H4 (cell line): ENCODE measurements around the gene SUSD3. TPM values are rescaled to one million over a fixed set of nuclear protein-coding genes. Genes with fewer than 3 reads are reported as not detected.

Experiments
- DNase-seq: peaks from one replicate; pipeline ENCODE4 v3.0.0-alpha.2; 2015; ENCODE audit warnings: low spot score
- total RNA-seq: library from RNA; depleted of rRNA; stranded (reverse); fragments of >200 nt; shearing (Covaris generic); gene quantifications from 2 replicates; pipeline ENCODE4 v1.2.3, GENCODE V29; 2014

SUSD3 gene
- total RNA-seq, 1 experiment from 2014 or later, result not detected

DNA sequence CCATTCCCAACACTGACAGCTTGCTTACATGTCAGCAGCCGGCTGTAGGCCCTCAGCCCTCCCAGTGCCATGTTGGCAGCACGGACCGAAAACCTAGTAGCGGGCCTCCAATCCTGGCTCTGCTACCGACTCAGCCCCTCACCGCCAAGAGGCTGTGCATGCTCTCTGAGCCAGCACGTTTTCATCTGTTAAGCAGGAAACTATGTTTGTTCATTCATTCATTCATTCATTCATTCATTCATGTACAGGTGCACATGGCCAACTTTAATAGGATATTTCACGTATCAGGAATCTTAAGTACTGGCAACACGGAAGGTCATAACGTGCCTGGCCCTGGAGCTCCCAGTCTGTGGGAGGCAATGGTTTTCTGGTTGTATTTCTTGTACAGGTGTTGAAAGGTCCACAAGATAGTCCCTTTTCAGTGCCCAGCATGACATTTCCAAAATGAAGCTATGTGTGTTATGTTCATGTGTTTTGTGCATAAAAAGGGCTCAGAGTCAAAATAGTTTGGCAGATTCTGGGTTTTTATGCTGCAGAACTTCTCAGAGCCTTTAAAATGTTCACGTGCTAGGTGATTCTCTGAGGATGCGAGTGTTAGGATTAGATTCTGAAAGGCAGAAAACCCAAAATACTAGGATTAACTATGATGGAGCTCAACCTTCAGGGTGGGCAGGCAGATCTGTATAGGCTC is 17.7 kb downstream of the SUSD3 start:
- DNase-seq, result no peak

DNA sequence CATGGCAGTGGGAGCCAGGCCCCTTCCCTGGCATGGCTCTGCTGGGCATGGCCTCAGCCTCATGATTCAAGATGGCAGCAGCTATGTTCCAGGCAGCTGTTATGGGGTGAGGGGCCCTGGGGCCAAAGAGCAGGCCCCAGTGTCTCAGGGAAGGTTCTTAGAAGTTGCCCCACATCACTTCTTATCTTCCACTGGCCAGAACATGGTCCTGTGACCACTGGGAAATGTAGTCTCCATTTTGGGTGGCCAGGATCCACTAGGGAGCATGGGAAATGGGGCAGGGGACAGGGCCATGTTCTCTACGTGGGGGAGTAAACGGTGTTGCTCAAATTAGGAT is 18.3 kb downstream of the SUSD3 start:
- no peak for DNase-seq

DNA sequence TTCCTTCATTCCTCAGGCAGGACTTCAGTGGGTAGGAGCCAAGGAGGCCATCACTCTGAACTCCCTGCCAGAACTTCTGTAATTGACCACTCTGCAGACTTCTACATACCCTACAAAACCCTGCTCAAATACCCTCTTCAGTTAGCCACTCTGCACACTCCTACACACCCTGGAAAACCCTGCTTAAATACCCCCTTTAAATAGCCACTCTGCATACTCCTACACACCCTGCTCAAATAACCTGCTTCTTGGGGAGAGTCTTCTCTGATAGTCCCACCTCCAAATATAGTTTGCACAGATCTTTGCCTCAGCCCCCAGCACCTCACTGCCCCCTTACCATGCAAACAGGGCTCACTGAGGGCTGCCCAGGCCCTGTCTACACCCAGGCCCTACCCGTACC is 18.9 kb downstream of the SUSD3 start:
- DNase-seq, result no peak

DNA sequence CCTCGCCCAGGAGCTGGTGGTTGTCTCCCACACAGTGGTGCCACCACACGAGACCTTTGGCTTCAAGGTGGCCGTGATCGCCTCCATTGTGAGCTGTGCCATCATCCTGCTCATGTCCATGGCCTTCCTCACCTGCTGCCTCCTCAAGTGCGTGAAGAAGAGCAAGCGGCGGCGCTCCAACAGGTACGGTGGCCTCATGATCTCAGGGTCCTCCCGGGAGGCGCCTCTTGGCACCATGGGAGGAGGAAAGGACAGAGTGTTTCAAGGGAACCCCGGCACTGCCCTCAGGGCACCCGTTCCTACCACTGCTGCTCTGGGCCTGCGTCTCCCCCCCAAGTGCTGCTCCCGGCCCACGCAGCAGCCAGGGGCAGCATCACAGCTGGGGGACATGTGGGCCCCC is 19.3 kb downstream of the SUSD3 start:
- no peak for DNase-seq

DNA sequence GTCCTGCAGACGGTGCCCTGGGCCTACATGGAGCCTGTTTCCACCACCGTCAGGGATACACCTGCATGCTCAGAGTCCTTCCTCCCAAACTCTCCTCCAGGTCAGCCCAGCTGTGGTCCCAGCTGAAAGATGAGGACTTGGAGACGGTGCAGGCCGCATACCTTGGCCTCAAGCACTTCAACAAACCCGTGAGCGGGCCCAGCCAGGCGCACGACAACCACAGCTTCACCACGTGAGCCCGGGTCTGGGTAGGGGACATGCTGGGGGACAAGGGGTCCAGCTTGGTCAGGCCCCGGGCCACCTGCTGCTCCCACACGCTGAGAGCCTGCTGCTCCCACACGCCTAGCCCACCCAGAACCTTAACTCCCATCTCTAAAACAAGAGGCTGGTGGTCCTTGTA is 20.9 kb downstream of the SUSD3 start:
- DNase-seq, result no peak

DNA sequence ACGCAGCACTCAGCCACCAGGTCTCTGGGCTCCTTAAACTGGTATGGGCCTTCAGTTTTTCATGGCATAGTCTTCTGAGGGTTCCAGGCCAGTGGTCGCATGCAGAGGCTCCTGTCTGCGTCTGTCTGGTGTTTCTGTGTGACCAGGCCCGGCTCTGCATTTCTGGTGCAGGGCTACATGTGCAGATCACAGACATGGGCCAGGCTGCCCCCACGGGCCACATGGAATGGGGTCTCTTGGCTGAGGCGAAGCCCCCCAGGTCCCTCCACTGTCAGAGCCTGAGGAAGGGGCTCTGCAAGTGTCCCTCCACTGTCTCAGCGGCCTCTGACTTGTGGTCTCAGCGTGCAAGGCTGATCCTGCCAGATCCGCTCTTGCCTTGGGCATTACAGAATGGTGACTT is 21.9 kb downstream of the SUSD3 start:
- no peak for DNase-seq

DNA sequence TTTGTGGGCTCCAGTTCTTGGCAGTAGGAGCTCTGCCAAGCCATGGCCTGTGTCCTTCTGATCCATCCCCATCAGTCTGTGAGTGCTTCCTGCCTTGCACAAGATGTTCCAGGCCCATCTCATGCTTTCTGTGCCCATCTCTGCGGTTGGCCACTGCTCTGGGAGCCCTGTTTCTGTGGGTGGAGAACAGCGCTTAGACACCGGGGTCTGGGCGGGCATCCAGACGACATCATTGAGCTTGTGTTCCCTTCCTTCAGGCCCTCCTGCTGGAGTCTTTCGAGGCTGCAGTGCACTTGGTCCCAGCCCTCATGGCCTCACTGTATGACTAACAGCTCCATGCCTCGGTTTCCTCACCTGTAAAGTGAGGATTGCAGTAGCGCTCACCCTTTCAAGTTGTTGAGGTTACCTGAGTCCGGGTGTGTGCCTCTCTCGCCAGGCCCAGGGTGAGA is 22.6 kb downstream of the SUSD3 start:
- DNase-seq, result peak; percentile 21

DNA sequence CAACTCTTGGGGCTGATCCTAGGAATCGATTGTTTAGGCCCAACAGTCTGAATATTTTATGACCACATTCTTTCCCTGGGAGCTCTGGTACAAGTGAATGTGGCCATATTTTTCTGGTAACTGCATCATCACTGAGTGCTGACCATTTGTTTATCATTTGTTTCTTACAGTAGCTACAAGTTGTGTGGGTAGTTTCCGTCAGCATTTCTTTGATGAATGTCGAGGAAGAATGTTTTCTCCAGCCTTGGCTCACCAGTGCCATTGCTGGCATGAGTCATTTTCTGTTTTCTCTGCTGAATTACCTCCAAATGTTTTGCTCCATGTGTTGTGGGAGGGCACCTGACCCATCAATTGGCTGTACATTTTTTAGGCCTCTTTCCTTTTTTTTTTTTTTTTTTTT is 23.4 kb downstream of the SUSD3 start:
- peak; percentile 68 for DNase-seq

DNA sequence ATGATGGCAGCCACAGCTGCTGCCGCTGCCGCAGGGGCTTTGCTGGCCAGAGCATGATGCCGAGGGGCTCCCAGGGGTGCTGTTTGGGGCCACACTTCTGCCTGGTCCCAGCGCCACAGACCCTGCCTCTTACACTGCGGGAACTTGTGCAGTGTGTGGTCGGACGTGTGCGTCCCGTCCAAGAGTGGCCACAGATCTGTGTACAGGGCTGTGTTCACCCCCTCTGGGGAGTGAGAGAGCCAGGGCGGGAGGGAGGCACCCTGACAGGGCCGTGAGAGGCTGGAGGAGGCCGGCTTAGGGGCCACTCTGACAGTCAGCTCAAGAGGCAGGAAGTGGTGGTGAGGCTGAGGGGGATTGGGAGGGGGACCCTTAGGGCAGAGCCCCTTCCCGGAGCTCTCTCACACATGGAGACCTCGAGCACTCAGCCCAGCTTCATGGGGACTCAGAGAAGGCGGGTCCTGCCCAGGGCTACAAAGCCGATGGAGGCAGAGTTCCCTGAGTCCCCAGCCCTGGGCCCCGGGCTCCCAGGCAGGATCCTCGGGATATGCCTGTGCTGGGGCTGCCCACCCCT is 24.4 kb downstream of the SUSD3 start:
- no peak for DNase-seq

DNA sequence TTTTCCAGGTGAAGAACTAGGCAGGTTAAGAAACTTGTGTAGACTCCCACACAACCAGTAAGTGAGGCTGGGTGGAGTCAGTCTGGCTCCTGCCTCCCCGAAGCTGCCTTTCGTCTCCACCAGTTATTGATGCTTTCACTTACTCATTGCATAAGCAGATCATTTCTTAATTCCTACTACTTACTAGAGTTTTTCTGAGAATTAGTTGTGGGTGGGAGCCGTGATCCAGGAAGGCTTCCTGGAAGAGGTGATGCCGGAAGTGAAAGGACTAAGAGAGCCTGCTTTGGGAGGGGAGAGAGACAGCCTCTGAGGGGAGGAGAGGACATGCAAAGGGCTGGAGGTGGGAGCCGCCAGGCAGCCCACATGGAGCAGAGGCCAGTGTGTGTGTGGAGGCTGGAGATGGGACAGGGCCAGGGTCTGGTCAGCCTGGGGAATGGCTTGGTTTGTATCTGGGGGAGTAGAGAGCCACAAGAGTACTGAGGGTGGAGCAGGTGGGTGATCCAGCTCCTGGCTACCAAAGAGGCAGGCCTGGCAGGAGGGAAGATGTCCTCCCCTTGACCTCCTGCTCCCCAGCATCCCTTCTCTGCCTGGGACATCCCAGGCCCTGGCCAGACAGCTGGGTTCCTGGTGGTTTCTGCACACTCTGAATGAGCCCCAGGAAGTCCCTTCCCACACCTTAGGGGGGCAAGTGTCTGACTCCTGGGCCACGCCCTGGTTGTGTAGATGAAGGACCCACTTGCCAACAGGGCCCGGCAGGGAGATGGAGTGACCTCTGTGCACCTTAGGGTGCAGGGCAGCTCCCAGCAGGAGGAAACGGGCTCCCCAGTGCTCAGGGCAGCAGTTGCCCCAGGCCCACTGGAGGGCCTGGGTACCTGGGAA is 25.3 kb downstream of the SUSD3 start:
- DNase-seq, result no peak

DNA sequence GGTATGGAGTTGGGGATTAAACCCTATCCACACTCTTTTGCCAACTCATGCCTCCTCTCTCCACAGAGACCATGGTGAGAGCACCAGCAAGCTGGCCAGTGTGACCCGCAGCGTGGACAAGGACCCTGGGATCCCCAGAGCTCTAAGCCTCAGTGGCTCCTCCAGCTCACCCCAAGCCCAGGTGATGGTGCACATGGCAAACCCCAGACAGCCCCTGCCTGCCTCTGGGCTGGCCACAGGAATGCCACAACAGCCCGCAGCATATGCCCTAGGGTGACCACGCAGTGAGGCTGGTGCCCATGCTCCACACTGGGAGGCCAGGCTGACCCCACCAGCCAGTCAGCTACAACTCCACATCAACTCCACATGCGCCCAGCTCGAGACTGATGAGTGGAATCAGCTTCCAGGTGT is 26.0 kb downstream of the SUSD3 start:
- no peak for DNase-seq

DNA sequence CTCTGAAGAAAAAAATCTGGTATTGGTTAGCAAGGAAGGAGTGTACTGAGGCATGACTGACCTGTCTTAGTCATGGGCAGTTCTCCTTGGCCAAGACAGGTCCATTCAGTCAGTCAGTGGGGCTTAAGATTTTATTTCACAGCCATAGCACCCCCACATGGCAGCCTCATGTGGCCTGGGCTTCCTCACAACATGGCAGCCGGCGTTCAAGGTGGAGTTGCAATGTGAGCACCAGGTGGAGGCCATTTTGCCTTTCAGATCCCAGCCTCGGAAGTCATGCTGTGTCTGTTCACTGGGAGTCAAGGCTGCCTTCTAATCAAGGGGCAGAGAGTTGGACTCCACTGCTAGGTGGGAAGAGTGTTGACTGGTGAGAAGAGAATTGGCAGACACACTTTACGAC is 27.2 kb downstream of the SUSD3 start:
- no peak for DNase-seq

DNA sequence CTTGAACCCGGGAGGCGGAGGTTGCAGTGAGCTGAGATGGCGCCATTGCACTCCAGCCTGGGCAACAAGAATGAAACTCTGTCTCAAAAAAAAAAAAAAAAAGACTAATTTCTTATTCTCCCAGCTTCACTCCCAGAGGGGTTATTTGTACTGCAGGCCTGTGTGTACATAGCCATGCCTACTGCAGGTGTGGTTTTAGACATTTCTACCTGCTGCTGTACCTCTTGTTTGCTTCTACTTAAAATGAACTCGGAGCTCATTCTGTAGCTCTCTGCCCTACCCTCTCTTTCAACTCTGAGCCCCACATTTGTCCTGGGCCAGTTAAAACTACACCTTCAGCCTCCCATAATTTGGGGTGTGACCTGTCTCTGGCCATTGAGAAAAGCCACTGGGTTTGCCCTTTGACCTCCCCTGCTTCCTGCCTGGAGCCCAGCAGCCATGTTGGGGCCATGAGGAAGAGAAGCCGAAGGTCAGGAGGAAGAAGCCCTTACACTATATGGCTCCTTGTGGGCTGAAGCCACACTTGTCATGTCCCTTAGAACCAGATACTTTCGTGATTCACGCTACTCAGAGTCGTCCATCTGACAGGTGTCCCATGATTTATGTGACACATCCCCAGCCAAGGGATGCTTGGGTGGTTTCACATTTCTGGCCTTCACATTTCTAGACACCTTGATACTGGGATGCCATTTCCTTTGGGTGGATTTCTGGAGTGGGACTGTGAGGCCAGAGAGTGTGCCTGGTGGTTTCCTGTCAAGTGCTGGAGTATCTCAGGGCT is 28.1 kb downstream of the SUSD3 start:
- DNase-seq, result no peak

DNA sequence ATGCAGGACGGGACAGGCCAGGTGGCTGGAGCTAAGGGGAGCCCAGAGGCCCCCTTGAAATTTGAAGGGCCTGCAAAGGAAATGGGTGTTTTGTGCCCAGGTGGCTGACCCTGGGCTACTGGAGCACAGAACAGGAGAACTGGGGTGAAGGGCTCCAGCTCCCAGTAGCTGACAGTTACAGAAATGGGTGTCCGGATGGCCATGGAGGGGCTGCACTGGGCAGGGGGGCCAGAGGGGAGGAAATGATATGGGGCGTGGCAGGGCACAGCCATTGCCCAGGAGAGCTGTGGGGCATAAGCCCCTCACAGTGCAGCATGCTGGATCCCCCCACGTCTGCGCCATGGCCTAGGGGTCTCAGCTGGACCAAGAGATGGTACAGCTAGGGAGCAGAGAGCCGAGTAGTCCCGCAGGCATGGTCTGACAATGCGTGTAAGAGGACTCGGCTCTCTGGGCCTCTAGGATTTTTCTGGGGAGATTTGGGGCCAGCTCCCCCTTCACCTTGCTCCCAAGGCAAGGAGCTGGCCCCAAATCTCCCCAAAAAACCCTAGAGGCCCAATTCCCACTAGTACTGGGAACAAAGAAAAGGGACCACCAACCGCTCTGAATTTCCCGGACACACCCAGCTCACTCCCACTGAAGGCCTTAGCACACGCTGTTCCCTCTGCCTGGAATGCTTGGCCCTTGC is 29.6 kb downstream of the SUSD3 start:
- DNase-seq, result no peak

DNA sequence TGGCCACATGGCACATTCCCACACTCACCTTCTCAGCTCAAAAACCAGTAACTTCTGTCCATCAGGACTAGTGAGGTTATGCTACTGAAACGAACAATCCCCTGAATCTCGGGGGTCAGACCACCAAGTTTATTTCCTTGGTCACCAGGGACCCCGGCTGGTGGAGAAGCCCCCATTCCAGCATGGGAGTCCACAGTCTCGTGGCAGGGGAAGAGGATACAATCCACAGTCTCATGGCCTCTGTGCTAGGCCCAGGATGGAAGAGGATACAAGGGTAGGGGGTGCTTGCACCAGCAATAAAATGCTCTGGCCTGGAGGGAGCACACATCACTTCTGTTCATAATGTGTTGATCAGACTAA is 30.1 kb downstream of the SUSD3 start:
- DNase-seq, result no peak

DNA sequence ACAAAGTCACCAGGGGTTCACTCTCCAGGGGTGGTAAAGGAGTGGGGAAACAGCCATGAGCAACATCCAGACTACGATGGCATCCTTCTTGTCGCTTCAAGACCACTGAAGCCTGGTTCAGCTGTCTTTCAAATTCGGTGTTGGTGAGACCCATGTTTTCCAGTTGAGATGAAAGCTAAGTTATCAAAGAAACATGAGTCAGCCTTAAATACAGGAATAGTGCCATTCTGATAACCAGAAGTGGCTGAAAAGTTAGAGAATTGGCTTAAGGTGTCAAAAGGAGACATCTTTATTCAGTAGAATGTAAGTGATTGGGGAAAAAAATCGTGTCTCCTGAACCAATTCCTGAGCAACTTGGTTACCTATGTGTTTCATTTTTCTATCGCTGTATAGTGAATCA is 30.5 kb downstream of the SUSD3 start:
- no peak for DNase-seq

DNA sequence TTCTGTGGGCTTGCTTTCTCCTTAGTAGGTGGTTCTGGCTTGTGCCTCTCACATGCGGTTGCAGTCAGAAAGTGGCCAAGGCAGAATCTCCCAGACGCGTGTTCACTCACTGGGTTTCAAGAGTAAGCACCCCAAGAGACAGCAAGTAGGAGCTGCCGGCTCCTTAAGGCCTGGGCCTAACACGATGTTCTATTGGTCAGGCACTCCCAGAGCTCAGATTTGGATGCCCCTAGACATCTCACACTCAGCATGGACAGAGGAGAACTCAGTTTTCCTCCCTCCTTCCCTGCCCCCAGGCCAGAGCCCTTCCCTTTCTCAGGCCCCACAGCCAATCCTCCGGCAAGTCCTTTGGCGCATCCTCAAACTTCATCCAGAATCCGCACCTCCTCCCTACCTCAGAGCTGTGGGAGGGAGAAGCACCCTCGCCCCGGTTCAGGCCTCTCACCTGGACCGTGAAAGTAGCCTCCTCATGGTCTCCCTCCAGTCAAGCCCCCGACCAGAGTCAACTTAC is 31.0 kb downstream of the SUSD3 start:
- no peak for DNase-seq

DNA sequence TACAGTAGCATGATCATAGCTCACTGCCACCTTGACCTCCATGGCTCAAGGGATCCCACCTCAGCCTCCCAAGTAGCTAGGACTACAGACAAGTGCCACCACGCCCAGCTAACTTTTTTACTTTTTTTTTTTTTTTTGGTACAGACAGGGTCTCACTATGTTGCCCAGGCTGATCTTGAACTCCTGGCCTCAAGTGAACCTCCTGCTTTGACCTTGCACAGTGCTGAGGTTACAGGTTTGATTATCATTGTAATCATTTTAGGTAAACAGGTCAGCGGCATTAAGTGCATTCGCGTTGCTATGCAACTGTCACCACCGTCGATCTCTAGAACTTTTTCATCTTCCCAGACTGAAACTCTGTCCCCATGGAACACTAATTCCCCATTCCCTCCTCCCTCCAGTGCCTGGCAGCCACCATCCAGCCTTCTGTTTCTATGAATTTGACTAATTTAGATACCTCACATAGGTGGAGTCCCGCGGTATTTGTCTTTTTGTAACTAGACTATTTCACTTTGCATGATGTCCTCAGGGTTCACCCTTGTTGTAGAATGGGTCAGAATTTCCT is 31.7 kb downstream of the SUSD3 start:
- no peak for DNase-seq

DNA sequence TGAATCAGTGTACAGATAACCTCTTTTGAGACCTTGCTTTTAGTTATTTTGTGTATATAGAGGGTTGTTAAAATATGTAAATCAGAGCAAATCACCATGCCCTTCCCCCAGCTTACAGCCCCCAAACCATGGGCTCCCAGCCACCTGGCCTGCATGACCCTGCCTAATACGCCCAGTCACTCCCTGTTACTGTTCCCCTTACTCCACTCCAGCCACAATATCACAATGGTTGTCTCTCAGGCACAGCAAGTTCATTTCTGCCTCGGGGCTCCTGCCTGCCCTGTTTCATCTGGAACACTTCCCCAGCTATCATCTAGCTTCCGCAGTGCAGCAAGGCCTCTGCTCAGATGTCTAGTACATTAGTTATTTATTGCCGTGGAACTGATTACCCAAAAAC is 32.6 kb downstream of the SUSD3 start:
- no peak for DNase-seq

DNA sequence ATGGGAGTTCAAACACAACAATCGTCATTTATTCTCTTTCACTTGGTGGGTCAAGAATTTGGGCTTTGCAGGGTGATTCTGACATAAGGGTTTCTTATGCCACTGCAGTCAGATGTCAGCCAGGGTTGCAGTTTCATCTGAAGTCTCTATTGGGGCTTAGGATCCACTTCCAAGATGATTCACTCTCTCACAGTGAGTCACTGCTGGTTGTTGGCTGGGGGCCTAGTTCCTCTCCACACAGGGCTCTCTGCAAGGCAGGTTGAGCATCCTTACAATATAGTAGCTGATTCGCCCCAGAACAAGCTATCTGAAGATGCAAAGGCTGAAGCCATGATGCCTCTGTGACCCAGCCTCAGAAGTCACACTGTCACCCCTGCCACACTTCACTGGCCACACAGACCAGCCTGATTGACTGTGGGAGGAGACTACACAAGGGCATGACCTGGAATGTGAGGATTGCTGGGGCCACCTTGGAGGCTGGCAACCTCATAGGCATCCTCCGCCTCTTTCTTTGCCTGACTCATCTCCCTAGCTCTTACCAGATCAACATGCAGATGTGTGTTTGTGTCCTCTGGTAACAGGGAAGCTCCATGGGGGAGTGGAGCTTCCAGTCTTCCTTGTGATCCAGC is 33.1 kb downstream of the SUSD3 start:
- DNase-seq, result peak; percentile 32
